SK-N-SH (cell line): Measurements from ENCODE around the gene ASAP3. TPM values are rescaled to one million over a fixed set of nuclear protein-coding genes. Genes with fewer than 3 reads are reported as not detected.

ENCODE experiments used
- CTCF ChIA-PET: fragments of 300-600, 350-600 bp; formaldehyde crosslinking; extraction: SDS; loops from one replicate; lab custom pipeline; 2021; lab: Yijun Ruan, JAX
- POLR2A ChIA-PET: fragments of 350-600 bp; sonication (Branson Sonifier 250); formaldehyde crosslinking; extraction: SDS; loops from one replicate; lab custom pipeline; 2020; ENCODE audit warnings: antibody characterized with exemption, inconsistent platforms; lab: Yijun Ruan, JAX
- DNase-seq: peaks from one replicate; pipeline ENCODE4 v3.0.0; 2012
- H2AFZ ChIP-seq: fragments of 200-600 bp; sonication (generic); 2 replicates; pipeline ENCODE4 v1.8.1; 2016; ENCODE audit warnings: antibody characterized with exemption, mild to moderate bottlenecking, low read depth
- H3F3A ChIP-seq: fragments of 200-600 bp; sonication (generic); replicated peaks from 2 replicates; pipeline ENCODE3; 2016; ENCODE audit warnings: antibody characterized with exemption, mild to moderate bottlenecking; ENCODE audit not compliant: insufficient read depth
- H3K27ac ChIP-seq, 2 experiments: fragments of 200-500 bp in 1 of 2; fragments of 200-600 bp in 1 of 2; sonication (Bioruptor generic) in 1 of 2; sonication (generic), shearing (Covaris generic) in 1 of 2; 2 replicates each; pipeline versions ENCODE4 v1.5.1 to v1.6.1; 2014 to 2016; ENCODE audit warnings: low read depth in 2 of 2, inconsistent platforms in 1 of 2, low read length in 1 of 2, mild to moderate bottlenecking in 1 of 2, mixed read lengths in 1 of 2
- H3K27me3 ChIP-seq: fragments of 200-600 bp; sonication (generic), shearing (Covaris generic); 2 replicates; pipeline ENCODE4 v1.6.1; 2016; ENCODE audit warnings: mixed run types; ENCODE audit not compliant: insufficient read depth
- H3K36me3 ChIP-seq, 2 experiments: fragments of 200-500 bp in 1 of 2; fragments of 200-600 bp in 1 of 2; sonication (Bioruptor generic) in 1 of 2; sonication (generic) in 1 of 2; replicated peaks in 1 of 2; 2 replicates each; pipeline versions ENCODE3 to v1.5.1; 2014 to 2016; ENCODE audit warnings: low read length in 1 of 2, mild to moderate bottlenecking in 1 of 2; ENCODE audit not compliant: insufficient read depth in 2 of 2, control insufficient read depth in 1 of 2
- H3K4me1 ChIP-seq, 2 experiments: fragments of 200-500 bp in 1 of 2; fragments of 200-600 bp in 1 of 2; sonication (Bioruptor generic) in 1 of 2; sonication (generic), shearing (Covaris generic) in 1 of 2; 2 replicates each; pipeline versions ENCODE4 v1.5.1 to v1.6.1; 2014 to 2016; ENCODE audit warnings: low read depth in 1 of 2, low read length in 1 of 2, mixed run types in 1 of 2; ENCODE audit not compliant: insufficient read depth in 2 of 2, control insufficient read depth in 1 of 2
- H3K4me2 ChIP-seq: fragments of 200-600 bp; sonication (generic), shearing (Covaris generic); 2 replicates; pipeline ENCODE4 v1.6.1; 2017; ENCODE audit warnings: mixed run types
- H3K4me3 ChIP-seq, 2 experiments: fragments of 200-500 bp in 1 of 2; fragments of 200-600 bp in 1 of 2; sonication (Bioruptor generic) in 1 of 2; sonication (generic), shearing (Covaris generic) in 1 of 2; 2 replicates each; pipeline versions ENCODE4 v1.5.1 to v1.8.1; 2014 to 2016; ENCODE audit warnings: low read depth in 2 of 2, inconsistent platforms in 1 of 2, low read length in 1 of 2, mild to moderate bottlenecking in 1 of 2, mixed read lengths in 1 of 2, moderate library complexity in 1 of 2
- H3K79me2 ChIP-seq: fragments of 200-600 bp; sonication (generic); 2 replicates; pipeline ENCODE4 v1.8.1; 2017; ENCODE audit warnings: mild to moderate bottlenecking; ENCODE audit not compliant: insufficient read depth
- H3K9ac ChIP-seq: fragments of 200-600 bp; sonication (generic); 2 replicates; pipeline ENCODE4 v1.6.1; 2017; ENCODE audit warnings: mixed run types
- H3K9me2 ChIP-seq: fragments of 200-600 bp; sonication (generic); 2 replicates; pipeline ENCODE4 v1.6.1; 2017; ENCODE audit warnings: mixed run types
- H3K9me3 ChIP-seq: fragments of 200-600 bp; sonication (generic); 2 replicates; pipeline ENCODE4 v1.6.1; 2017; ENCODE audit warnings: mixed run types, mild to moderate bottlenecking, moderate library complexity
- H4K20me1 ChIP-seq: fragments of 200-600 bp; sonication (generic); 2 replicates; pipeline ENCODE4 v1.6.1; 2017; ENCODE audit warnings: mild to moderate bottlenecking, mixed run types; ENCODE audit not compliant: insufficient read depth
- EP300 ChIP-seq, 2 experiments: IDR thresholded peaks; 2 replicates each; pipeline versions ENCODE4 v1.4.0 to v1.6.1; 2012; ENCODE audit warnings: borderline replicate concordance in 1 of 2, low read depth in 1 of 2, low read length in 1 of 2
- FOXM1 ChIP-seq: IDR thresholded peaks from 2 replicates; pipeline ENCODE4 v1.4.0; 2012; ENCODE audit warnings: low read depth, mild to moderate bottlenecking
- GATA2 ChIP-seq: sonication (generic); formaldehyde crosslinking; IDR thresholded peaks from 2 replicates; pipeline ENCODE4 v1.5.0; 2020; ENCODE audit warnings: mild to moderate bottlenecking, missing genetic modification reagents
- MEF2A ChIP-seq: IDR thresholded peaks from 2 replicates; pipeline ENCODE4 v1.4.0; 2012; ENCODE audit warnings: low read depth, borderline replicate concordance
- MXI1 ChIP-seq: IDR thresholded peaks from 2 replicates; pipeline ENCODE4 v1.6.1; 2012; ENCODE audit warnings: mild to moderate bottlenecking, low read depth, low read length, improper control_type of control experiment
- NFIC ChIP-seq: IDR thresholded peaks from 2 replicates; pipeline ENCODE4 v1.4.0; 2012; ENCODE audit warnings: borderline replicate concordance
- POLR2AphosphoS5 ChIP-seq: IDR thresholded peaks from 2 replicates; pipeline ENCODE4 v1.6.1; 2012; ENCODE audit warnings: low read depth, low read length
- RAD21 ChIP-seq: IDR thresholded peaks from 2 replicates; pipeline ENCODE4 v1.6.1; 2012; ENCODE audit warnings: mild to moderate bottlenecking, low read length
- RCOR1 ChIP-seq: fragments of 150-350 bp; IDR thresholded peaks from 2 replicates; pipeline ENCODE4 v1.6.1; 2017; ENCODE audit warnings: antibody characterized with exemption, low read length
- SIN3A ChIP-seq: IDR thresholded peaks from 2 replicates; pipeline ENCODE4 v1.6.1; 2012; ENCODE audit warnings: low read depth, mild to moderate bottlenecking, low read length, moderate library complexity, borderline replicate concordance
- SMC3 ChIP-seq: IDR thresholded peaks from 2 replicates; pipeline ENCODE4 v1.6.1; 2012; ENCODE audit warnings: low read depth, low read length, improper control_type of control experiment
- WGBS: methylation state at CpG from one replicate; pipeline ENCODE4 v1.1.6; 2017; ENCODE audit warnings: low lambda C conversion rate; 5-methylcytosine and 5-hydroxymethylcytosine counted together
- polyA plus RNA-seq, 3 experiments: library from polyadenylated mRNA; depleted of rRNA; stranded (reverse); fragments of >200 nt; gene quantifications; 2 replicates each; pipeline ENCODE4 v1.2.3, GENCODE V29; 2012
- TF ChIP-seq, protein P1 (sequence below): fragments of 200-600 bp; sonication (generic); IDR thresholded peaks from 2 replicates; pipeline ENCODE4 v1.6.1; 2017; ENCODE audit warnings: antibody characterized with exemption, mild to moderate bottlenecking, moderate library complexity
- TF ChIP-seq, protein P2 (sequence below): IDR thresholded peaks from 2 replicates; pipeline ENCODE4 v1.4.0; 2012; ENCODE audit warnings: low read depth, borderline replicate concordance
- TF ChIP-seq, protein P3 (sequence below): IDR thresholded peaks from 2 replicates; pipeline ENCODE4 v1.4.0; 2012; ENCODE audit warnings: low read depth, borderline replicate concordance
- TF ChIP-seq, protein P4 (sequence below): fragments of 150-350 bp; IDR thresholded peaks from 2 replicates; pipeline ENCODE4 v1.6.1; 2016; ENCODE audit warnings: mild to moderate bottlenecking, low read depth, low read length

Gene ASAP3
- polyA plus RNA-seq, 1 of the 3 experiments (the other 2 are of a cell fraction): 19.6 TPM

DNA sequence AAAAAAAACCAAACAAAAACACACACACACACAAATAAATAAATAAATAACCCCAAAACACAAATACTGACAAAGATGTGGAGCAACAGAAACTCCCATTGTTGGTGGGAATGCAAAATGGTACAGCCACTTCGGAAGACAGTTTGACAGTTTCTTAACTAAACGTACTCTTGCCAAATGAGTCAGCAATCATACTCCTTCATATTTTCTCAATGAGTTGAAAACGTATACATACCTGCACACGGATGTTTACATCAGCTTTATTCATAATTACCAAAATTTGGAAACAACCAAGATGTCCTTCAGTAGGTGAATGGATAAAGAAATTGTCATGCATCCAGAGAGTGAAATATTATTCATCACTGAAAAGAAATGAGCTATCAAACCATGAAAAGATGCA, 23.5 kb downstream of the ASAP3 start:
- Histone ChIP-seq H3K9me2 (no peaks in the 10 kb centered on the region), H3K4me3 (no peak overlapping the region), H3K9ac (no peak overlapping the region), H3K27ac (no peak overlapping the region), H3K36me3 (peaks cover 3 to 6% of the 10 kb centered on the region in 2 experiments), H3K4me1 (no peaks in the 10 kb centered on the region), H3F3A (peaks cover 6% of the 10 kb centered on the region), H3K79me2 (peaks cover 5% of the 10 kb centered on the region), H2AFZ (no peak overlapping the region), H4K20me1 (no peaks in the 10 kb centered on the region), H3K9me3 (no peaks in the 10 kb centered on the region), H3K27me3 (no peaks in the 10 kb centered on the region), H3K4me2 (no peak overlapping the region)
- WGBS: 83% methylated on average over 4 of the region's 4 CpGs
- TF ChIP-seq SIN3A (no peak), SMC3 (no peak), RCOR1 (no peak), MXI1 (no peak), RAD21 (no peak), POLR2AphosphoS5 (no peak), FOXM1 (no peak), GATA2 (CRISPR knock-in tag) (no peak), NFIC (no peak), EP300 (IDR thresholded peaks at IDR 0.05; ENCODE audit: borderline replicate concordance in 1 of 2, low read depth in 1 of 2, low read length in 1 of 2) (no peak), MEF2A (no peak)
- TF ChIP-seq, protein P1, sequence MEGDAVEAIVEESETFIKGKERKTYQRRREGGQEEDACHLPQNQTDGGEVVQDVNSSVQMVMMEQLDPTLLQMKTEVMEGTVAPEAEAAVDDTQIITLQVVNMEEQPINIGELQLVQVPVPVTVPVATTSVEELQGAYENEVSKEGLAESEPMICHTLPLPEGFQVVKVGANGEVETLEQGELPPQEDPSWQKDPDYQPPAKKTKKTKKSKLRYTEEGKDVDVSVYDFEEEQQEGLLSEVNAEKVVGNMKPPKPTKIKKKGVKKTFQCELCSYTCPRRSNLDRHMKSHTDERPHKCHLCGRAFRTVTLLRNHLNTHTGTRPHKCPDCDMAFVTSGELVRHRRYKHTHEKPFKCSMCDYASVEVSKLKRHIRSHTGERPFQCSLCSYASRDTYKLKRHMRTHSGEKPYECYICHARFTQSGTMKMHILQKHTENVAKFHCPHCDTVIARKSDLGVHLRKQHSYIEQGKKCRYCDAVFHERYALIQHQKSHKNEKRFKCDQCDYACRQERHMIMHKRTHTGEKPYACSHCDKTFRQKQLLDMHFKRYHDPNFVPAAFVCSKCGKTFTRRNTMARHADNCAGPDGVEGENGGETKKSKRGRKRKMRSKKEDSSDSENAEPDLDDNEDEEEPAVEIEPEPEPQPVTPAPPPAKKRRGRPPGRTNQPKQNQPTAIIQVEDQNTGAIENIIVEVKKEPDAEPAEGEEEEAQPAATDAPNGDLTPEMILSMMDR: no peak
- TF ChIP-seq, protein P2, sequence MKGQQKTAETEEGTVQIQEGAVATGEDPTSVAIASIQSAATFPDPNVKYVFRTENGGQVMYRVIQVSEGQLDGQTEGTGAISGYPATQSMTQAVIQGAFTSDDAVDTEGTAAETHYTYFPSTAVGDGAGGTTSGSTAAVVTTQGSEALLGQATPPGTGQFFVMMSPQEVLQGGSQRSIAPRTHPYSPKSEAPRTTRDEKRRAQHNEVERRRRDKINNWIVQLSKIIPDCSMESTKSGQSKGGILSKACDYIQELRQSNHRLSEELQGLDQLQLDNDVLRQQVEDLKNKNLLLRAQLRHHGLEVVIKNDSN: no peak
- TF ChIP-seq, protein P3, sequence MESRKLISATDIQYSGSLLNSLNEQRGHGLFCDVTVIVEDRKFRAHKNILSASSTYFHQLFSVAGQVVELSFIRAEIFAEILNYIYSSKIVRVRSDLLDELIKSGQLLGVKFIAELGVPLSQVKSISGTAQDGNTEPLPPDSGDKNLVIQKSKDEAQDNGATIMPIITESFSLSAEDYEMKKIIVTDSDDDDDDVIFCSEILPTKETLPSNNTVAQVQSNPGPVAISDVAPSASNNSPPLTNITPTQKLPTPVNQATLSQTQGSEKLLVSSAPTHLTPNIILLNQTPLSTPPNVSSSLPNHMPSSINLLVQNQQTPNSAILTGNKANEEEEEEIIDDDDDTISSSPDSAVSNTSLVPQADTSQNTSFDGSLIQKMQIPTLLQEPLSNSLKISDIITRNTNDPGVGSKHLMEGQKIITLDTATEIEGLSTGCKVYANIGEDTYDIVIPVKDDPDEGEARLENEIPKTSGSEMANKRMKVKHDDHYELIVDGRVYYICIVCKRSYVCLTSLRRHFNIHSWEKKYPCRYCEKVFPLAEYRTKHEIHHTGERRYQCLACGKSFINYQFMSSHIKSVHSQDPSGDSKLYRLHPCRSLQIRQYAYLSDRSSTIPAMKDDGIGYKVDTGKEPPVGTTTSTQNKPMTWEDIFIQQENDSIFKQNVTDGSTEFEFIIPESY: no peak
- TF ChIP-seq, protein P4, sequence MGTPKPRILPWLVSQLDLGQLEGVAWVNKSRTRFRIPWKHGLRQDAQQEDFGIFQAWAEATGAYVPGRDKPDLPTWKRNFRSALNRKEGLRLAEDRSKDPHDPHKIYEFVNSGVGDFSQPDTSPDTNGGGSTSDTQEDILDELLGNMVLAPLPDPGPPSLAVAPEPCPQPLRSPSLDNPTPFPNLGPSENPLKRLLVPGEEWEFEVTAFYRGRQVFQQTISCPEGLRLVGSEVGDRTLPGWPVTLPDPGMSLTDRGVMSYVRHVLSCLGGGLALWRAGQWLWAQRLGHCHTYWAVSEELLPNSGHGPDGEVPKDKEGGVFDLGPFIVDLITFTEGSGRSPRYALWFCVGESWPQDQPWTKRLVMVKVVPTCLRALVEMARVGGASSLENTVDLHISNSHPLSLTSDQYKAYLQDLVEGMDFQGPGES: no peak
- CTCF ChIA-PET: interaction anchor here (1.0 kb wide), 1 partner anchor 57 kb away, joined by 3 read pairs; no protein-coding TSS in a partner anchor
- POLR2A ChIA-PET: no interaction called here
- DNase-seq: no peak
